Suprapubic skin (tissue), 4 donors: Measurements from ENCODE around the gene PHF20. TPM values are rescaled to one million over a fixed set of nuclear protein-coding genes. Genes with fewer than 3 reads are reported as not detected.

Experiments used
- DNase-seq, 2 donors: peaks; one replicate each; pipeline ENCODE4 v3.0.0-alpha.2; 2019; ENCODE audit warnings: low spot score in 2 of 2
- H3K27ac ChIP-seq: fragments of 200-600 bp; sonication (generic); one replicate; pipeline ENCODE4 v1.5.1; 2019
- H3K27me3 ChIP-seq: fragments of 200-600 bp; sonication (generic); one replicate; pipeline ENCODE4 v1.5.1; 2019
- H3K36me3 ChIP-seq: fragments of 200-600 bp; sonication (generic); one replicate; pipeline ENCODE4 v1.5.1; 2019
- H3K4me1 ChIP-seq: fragments of 200-600 bp; sonication (generic); one replicate; pipeline ENCODE4 v1.5.1; 2019
- H3K4me3 ChIP-seq: fragments of 200-600 bp; sonication (generic); one replicate; pipeline ENCODE4 v1.5.1; 2019; ENCODE audit warnings: mild to moderate bottlenecking
- H3K9me3 ChIP-seq: fragments of 200-600 bp; sonication (generic); one replicate; pipeline ENCODE4 v1.5.1; 2019
- EP300 ChIP-seq: sonication (generic); formaldehyde crosslinking; IDR thresholded peaks from one replicate; pipeline ENCODE4 v1.6.1; 2017; ENCODE audit warnings: antibody characterized with exemption
- POLR2A ChIP-seq, 2 donors: fragments of 450-650 bp; IDR thresholded peaks; one replicate each; pipeline ENCODE4 v1.6.1; 2017; ENCODE audit warnings: antibody characterized with exemption in 2 of 2, mild to moderate bottlenecking in 2 of 2, moderate library complexity in 2 of 2
- POLR2AphosphoS5 ChIP-seq, 3 donors: sonication (generic); formaldehyde crosslinking; IDR thresholded peaks; one replicate each; pipeline ENCODE4 v1.6.1; 2017; ENCODE audit warnings: antibody characterized with exemption in 3 of 3
- WGBS: methylation state at CpG from one replicate; pipeline ENCODE4 v1.1.5; 2018; 5-methylcytosine and 5-hydroxymethylcytosine counted together
- total RNA-seq, 4 donors: library from RNA; depleted of rRNA; stranded (reverse); fragments of >200 nt; gene quantifications; one replicate each; pipeline ENCODE4 v1.1.0, GENCODE V29; 2016
- TF ChIP-seq, protein P1 (sequence below), 2 donors: fragments of 200-600 bp in 1 of 2; fragments of 450-650 bp in 1 of 2; sonication (generic) in 1 of 2; IDR thresholded peaks; one replicate each; pipeline ENCODE4 v1.5.1; 2016 to 2019; ENCODE audit warnings: antibody characterized with exemption in 2 of 2, mild to moderate bottlenecking in 1 of 2, moderate library complexity in 1 of 2

PHF20 gene
- total RNA-seq, 4 donors from 2014 or later: 44.2 to 60.6 (median 47.3) TPM

DNA sequence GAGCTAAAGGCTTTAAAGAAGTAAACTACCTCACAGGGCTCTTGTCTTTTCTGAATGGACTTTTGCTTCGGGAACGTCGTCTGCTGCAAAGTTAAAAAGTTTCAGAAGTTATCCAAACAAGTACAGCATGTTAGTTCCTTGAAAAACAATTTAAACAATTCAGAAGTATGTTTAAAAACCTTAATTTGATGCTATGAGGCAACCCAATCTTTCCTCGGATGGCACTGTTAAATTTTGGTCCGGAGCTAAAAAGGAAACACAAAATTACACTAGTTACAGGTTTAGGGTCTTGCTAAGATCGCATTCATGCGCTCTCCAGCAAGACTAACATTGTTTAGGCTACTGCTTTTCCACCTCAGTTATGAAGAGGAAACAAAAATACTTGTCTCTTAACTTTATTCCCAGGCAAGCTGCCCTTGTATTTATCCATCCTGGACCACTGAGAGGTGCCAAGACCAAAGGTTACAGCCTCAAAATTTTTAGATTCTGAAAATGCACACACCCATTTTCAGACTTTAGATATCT, 42.5 kb upstream of the PHF20 start:
- Histone ChIP-seq H3K9me3 (no peaks in the 10 kb centered on the region), H3K4me3 (no peak overlapping the region), H3K27ac (no peak overlapping the region), H3K4me1 (peaks cover 45% of the 10 kb centered on the region), H3K27me3 (no peaks in the 10 kb centered on the region), H3K36me3 (peaks cover 98% of the 10 kb centered on the region)
- no peak for TF ChIP-seq POLR2A (IDR thresholded peaks at IDR 0.05)
- no peak for TF ChIP-seq EP300
- TF ChIP-seq POLR2AphosphoS5 (IDR thresholded peaks at IDR 0.05): no peak
- TF ChIP-seq, protein P1, sequence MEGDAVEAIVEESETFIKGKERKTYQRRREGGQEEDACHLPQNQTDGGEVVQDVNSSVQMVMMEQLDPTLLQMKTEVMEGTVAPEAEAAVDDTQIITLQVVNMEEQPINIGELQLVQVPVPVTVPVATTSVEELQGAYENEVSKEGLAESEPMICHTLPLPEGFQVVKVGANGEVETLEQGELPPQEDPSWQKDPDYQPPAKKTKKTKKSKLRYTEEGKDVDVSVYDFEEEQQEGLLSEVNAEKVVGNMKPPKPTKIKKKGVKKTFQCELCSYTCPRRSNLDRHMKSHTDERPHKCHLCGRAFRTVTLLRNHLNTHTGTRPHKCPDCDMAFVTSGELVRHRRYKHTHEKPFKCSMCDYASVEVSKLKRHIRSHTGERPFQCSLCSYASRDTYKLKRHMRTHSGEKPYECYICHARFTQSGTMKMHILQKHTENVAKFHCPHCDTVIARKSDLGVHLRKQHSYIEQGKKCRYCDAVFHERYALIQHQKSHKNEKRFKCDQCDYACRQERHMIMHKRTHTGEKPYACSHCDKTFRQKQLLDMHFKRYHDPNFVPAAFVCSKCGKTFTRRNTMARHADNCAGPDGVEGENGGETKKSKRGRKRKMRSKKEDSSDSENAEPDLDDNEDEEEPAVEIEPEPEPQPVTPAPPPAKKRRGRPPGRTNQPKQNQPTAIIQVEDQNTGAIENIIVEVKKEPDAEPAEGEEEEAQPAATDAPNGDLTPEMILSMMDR (IDR thresholded peaks at IDR 0.05): no peak
- WGBS: 83% methylated on average over 7 of the region's 7 CpGs
- no peak for DNase-seq

DNA sequence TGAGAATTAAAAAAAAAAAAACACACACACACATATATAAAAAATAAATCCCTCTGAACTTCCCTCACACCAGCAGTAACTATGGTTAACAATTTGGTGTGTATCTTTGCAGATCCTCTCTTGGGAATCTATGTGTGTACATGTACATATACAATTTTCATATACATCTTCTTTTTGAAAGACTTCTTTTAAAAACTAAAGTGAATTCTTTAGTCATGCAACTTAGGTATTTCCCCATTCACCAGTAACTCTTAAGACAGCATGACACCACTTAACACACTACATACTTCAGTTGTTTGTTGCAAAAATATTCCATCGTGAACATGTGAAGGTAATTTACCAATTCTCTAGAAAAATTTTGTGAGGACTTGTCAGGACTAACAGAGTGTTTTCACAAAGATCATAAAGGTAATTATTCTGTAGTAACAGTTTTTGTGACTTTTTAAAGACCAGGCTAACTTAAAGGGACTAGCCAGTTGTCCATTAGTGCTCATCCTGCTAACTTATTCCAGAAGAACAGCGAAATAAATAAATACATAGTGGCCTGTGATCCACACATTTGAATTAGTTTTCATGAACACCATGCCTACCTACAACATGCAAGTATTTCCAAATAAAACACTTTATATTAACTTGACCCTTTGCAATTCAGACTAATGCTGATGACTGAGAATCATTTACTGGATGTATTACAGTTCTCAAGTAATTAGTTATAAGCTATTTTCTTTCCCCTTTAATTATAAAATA, 41.8 kb upstream of the PHF20 start:
- H3K4me1 ChIP-seq: peaks cover 52% of the 10 kb centered on the region
- H3K9me3 ChIP-seq: no peaks in the 10 kb centered on the region
- no peak overlapping the region for H3K27ac ChIP-seq
- WGBS: 80% methylated on average over 2 of the region's 2 CpGs
- no peaks in the 10 kb centered on the region for H3K27me3 ChIP-seq
- TF ChIP-seq POLR2A (IDR thresholded peaks at IDR 0.05) (no peak), POLR2AphosphoS5 (IDR thresholded peaks at IDR 0.05) (no peak), EP300 (no peak)
- TF ChIP-seq, protein P1 (IDR thresholded peaks at IDR 0.05): no peak
- no peak for DNase-seq
- H3K36me3 ChIP-seq: peaks cover 97% of the 10 kb centered on the region
- H3K4me3 ChIP-seq: no peak overlapping the region

DNA sequence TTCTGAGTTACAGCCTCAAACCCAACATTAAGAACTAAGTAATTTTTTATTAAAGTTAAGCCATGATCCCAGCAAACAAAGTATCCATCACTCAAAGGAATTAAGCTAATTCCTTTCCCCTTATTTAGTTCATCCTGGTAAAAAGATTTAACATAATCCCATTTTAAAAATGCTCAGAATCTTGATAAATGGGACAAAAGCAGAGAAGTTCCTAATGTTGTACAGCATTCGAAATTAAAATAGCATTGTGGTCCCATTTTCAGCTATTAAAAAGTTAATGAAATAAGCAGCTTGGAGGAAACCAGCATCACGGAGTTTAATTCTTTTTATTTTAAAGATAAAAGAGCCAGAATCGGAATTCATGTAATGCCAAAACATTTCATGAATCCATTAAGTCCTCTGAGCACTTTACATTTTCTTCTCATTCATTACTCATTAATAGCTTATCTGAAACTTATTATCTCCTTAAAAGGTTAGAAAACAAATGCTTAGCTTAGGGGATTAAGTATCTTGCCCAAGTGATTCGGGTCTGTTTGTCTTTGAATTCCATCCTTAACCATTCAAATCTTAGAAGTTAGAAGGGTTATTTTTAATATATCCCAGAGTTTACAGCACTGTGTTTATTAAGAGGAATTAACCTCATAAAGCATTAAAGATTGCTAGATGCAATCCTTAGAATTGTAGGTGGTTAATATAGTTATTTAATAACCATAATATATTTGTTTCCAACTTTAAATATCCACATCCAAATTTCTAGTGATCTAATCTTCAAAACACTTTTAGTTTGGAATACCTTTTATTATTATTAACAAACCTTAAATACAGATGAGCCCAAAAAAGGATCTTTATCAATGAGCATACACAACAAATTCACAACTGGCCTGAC, 41.0 kb upstream of the PHF20 start:
- Histone ChIP-seq H3K4me1 (peaks cover 59% of the 10 kb centered on the region), H3K27ac (no peak overlapping the region), H3K36me3 (peaks cover 95% of the 10 kb centered on the region), H3K9me3 (no peaks in the 10 kb centered on the region), H3K4me3 (no peak overlapping the region), H3K27me3 (no peaks in the 10 kb centered on the region)
- DNase-seq: no peak
- TF ChIP-seq POLR2AphosphoS5 (IDR thresholded peaks at IDR 0.05) (no peak), POLR2A (IDR thresholded peaks at IDR 0.05) (no peak)
- 55% methylated on average over 4 of the region's 4 CpGs for WGBS

DNA sequence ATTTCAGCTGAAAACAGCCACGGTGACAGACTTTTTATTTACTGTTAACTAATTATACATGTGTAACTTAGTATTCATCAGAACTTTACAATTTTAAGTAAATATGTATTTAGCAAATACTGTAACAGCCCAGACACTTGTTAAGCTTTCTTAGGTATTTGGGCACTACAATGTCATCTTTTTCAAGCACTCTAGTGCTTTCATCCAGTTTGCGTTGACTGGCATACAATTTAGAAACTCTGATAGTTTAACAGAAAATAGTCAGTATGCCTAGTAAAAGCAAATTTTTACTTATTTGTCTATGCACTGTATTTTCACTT, 40.4 kb upstream of the PHF20 start:
- Histone ChIP-seq H3K4me3 (no peak overlapping the region), H3K9me3 (no peaks in the 10 kb centered on the region), H3K27ac (no peak overlapping the region), H3K27me3 (no peaks in the 10 kb centered on the region), H3K36me3 (peaks cover 95% of the 10 kb centered on the region), H3K4me1 (peaks cover 65% of the 10 kb centered on the region)
- no peak for DNase-seq
- no peak for TF ChIP-seq POLR2A (IDR thresholded peaks at IDR 0.05)
- no peak for TF ChIP-seq EP300
- TF ChIP-seq, protein P1 (IDR thresholded peaks at IDR 0.05): no peak
- no peak for TF ChIP-seq POLR2AphosphoS5 (IDR thresholded peaks at IDR 0.05)
- 62% methylated on average over 2 of the region's 2 CpGs for WGBS

DNA sequence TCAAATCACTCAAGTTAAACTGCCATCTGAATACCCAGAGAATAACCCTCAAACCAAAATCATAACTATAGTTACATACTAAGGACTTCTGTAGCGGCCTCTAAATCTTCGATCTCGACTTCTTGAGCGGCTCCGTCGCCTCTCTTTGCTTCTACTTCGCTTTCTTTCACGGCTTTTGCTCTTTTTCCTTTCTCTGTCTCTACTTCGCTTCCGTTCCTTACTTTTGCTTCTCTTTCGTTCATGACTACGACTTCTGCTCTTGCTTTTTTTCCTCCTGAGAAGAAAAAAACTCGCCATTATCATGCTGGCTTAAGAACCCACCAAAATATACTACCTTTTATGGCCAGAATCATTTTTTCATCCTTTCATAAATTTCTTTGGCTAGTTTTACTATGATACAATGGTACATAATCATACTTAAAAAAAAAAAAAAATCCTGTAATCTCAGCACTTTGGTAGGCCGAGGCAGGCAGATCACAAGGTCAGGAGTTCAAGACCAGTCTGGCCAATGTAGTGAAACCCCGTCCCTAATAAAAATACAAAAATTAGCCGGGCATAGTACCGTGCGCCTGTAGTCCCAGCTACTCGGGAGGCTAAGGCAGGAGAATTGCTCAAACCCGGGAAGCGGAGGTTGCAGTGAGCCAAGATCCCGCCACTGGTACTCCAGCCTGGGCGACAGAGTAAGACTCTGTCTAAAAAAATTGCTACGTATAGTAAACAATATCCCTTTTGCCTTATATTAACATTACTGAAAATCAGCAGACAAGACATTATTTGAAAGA, 39.8 kb upstream of the PHF20 start:
- Histone ChIP-seq H3K36me3 (peaks cover 95% of the 10 kb centered on the region), H3K27me3 (no peaks in the 10 kb centered on the region), H3K4me3 (no peak overlapping the region), H3K27ac (no peak overlapping the region), H3K4me1 (peaks cover 71% of the 10 kb centered on the region), H3K9me3 (no peaks in the 10 kb centered on the region)
- DNase-seq: no peak
- TF ChIP-seq, protein P1 (IDR thresholded peaks at IDR 0.05): no peak
- TF ChIP-seq POLR2AphosphoS5 (IDR thresholded peaks at IDR 0.05): no peak
- no peak for TF ChIP-seq POLR2A (IDR thresholded peaks at IDR 0.05)
- TF ChIP-seq EP300: no peak
- WGBS: 87% methylated on average over 24 of the region's 24 CpGs
